HepG2 (cell line): ENCODE measurements around the gene HOXC11. TPM values are rescaled to one million over a fixed set of nuclear protein-coding genes. Genes with fewer than 3 reads are reported as not detected.

Experiments
- ATAC-seq: fragments of 200-7000 bp; cut with Tn5 transposase; 3 replicates; pipeline ENCODE4 v1.9.1; 2020; ENCODE audit warnings: mild to moderate bottlenecking, moderate library complexity
- BruUV-seq: library from RNA; stranded (reverse); fragments of 400-500 nt; replicated peaks from 2 replicates; lab custom pipeline; 2021; lab: Mats Ljungman, UMichigan
- CTCF ChIA-PET: fragments of 300-600 bp; formaldehyde crosslinking; extraction: SDS; loops from one replicate; lab custom pipeline; 2021; ENCODE audit warnings: low total read pairs, inconsistent platforms, low intra/inter-chr PET ratio; lab: Yijun Ruan, JAX
- POLR2A ChIA-PET: fragments of 350-600 bp; sonication (Branson Sonifier 250); formaldehyde crosslinking; loops from one replicate; lab custom pipeline; 2020; ENCODE audit warnings: antibody characterized with exemption, inconsistent platforms; lab: Yijun Ruan, JAX
- DNase-seq: peaks from one replicate; pipeline ENCODE4 v3.0.0-alpha.2; 2015; ENCODE audit warnings: low spot score
- FAIRE-seq: peaks from 3 replicates; lab custom pipeline; 2011; peaks lifted over from hg19 to GRCh38; lab: Jason Lieb, UNC
- H2AFZ ChIP-seq: one replicate; pipeline ENCODE4 v1.6.1; 2011; ENCODE audit warnings: low read length, inconsistent platforms
- H3K27ac ChIP-seq: fragments of 300-600 bp; 3 replicates; pipeline ENCODE4 v1.8.0; 2011; ENCODE audit warnings: mixed run types, mild to moderate bottlenecking, mixed read lengths, low read length, inconsistent platforms; ENCODE audit not compliant: insufficient read depth; ENCODE audit errors: extremely low read length
- H3K27me3 ChIP-seq, 2 experiments: fragments of 200-600 bp in 1 of 2; 2 replicates in 1 of 2; 3 replicates in 1 of 2; pipeline versions ENCODE4 v1.6.0 to v1.8.0; 2011; ENCODE audit warnings: low read length in 2 of 2, mild to moderate bottlenecking in 2 of 2, moderate library complexity in 2 of 2, inconsistent platforms in 1 of 2; ENCODE audit not compliant: insufficient read depth in 2 of 2, control insufficient read depth in 1 of 2
- H3K36me3 ChIP-seq, 2 experiments: fragments of 200-600 bp in 1 of 2; replicated peaks in 1 of 2; 2 replicates in 1 of 2; 3 replicates in 1 of 2; pipeline versions ENCODE4 v1.5.1 to v1.8.0; 2011; ENCODE audit warnings: low read length in 2 of 2, inconsistent platforms in 1 of 2; ENCODE audit not compliant: insufficient read depth in 2 of 2, control insufficient read depth in 1 of 2
- H3K4me1 ChIP-seq: 2 replicates; pipeline ENCODE4 v1.5.1; 2012; ENCODE audit warnings: low read length, inconsistent platforms; ENCODE audit not compliant: insufficient read depth
- H3K4me2 ChIP-seq: 2 replicates; pipeline ENCODE4 v1.6.0; 2011; ENCODE audit warnings: low read depth, low read length, inconsistent platforms
- H3K4me3 ChIP-seq, 3 experiments: fragments of 200-600 bp in 1 of 3; sonication (generic), shearing (Covaris generic) in 1 of 3; replicated peaks in 1 of 3; 2 replicates each; pipeline ENCODE4 v1.5.1; 2011 to 2016; ENCODE audit warnings: low read length in 3 of 3, inconsistent platforms in 2 of 3, low read depth in 2 of 3, mild to moderate bottlenecking in 2 of 3, control low read depth in 1 of 3, mixed read lengths in 1 of 3; ENCODE audit not compliant: insufficient read depth in 1 of 3
- H3K79me2 ChIP-seq: one replicate; pipeline ENCODE4 v1.6.1; 2011; ENCODE audit warnings: low read length, inconsistent platforms; ENCODE audit not compliant: insufficient read depth
- H3K9ac ChIP-seq: 2 replicates; pipeline ENCODE4 v1.6.0; 2011; ENCODE audit warnings: mild to moderate bottlenecking, low read depth, low read length, inconsistent platforms; ENCODE audit not compliant: insufficient read depth
- H3K9me3 ChIP-seq: 2 replicates; pipeline ENCODE4 v1.5.1; 2012; ENCODE audit warnings: mild to moderate bottlenecking, low read length
- H4K20me1 ChIP-seq: 2 replicates; pipeline ENCODE4 v1.6.0; 2011; ENCODE audit warnings: inconsistent platforms, mild to moderate bottlenecking, low read length, moderate library complexity; ENCODE audit not compliant: insufficient read depth
- BHLHE40 ChIP-seq: IDR thresholded peaks from 2 replicates; pipeline ENCODE4 v1.6.1; 2011; ENCODE audit warnings: low read length, improper control_type of control experiment
- KLF13 ChIP-seq: sonication (generic); formaldehyde crosslinking; IDR thresholded peaks from 2 replicates; pipeline ENCODE4 v1.4.0; 2020; ENCODE audit warnings: mild to moderate bottlenecking, missing genetic modification reagents
- MTF2 ChIP-seq: sonication (generic); formaldehyde crosslinking; IDR thresholded peaks from 2 replicates; pipeline ENCODE4 v1.5.0; 2020; ENCODE audit warnings: missing genetic modification reagents, borderline replicate concordance
- NR2F6 ChIP-seq, 2 experiments: IDR thresholded peaks; 2 replicates each; pipeline ENCODE4 v1.6.1; 2016; ENCODE audit warnings: antibody characterized with exemption in 1 of 2, mild to moderate bottlenecking in 1 of 2
- RAD51 ChIP-seq: fragments of 450-650 bp; IDR thresholded peaks from 2 replicates; pipeline ENCODE4 v1.6.1; 2016; ENCODE audit warnings: borderline replicate concordance
- SRY ChIP-seq: sonication (generic); formaldehyde crosslinking; IDR thresholded peaks from 2 replicates; pipeline ENCODE4 v1.8.0; 2022; ENCODE audit warnings: mild to moderate bottlenecking, missing genetic modification reagents
- ZFP91 ChIP-seq: sonication (generic); formaldehyde crosslinking; IDR thresholded peaks from 2 replicates; pipeline ENCODE4 v1.9.0; 2022; ENCODE audit warnings: missing genetic modification reagents, mild to moderate bottlenecking, borderline replicate concordance
- ZNF761 ChIP-seq: sonication (generic); formaldehyde crosslinking; conservative IDR thresholded peaks from 2 replicates; pipeline ENCODE4 v1.4.0; 2020; ENCODE audit warnings: mild to moderate bottlenecking, missing genetic modification reagents
- WGBS: methylation state at CpG from one replicate; pipeline ENCODE4 v1.1.6; 2017; ENCODE audit warnings: low lambda C conversion rate; 5-methylcytosine and 5-hydroxymethylcytosine counted together
- in situ Hi-C: cut with HindIII; loops from 2 replicates; pipeline ENCODE4 v1.10.0; 2017; ENCODE audit warnings: low pct_unique_long_range_greater_than_20kb; ENCODE audit not compliant: extremely low pct_ligation_motif_present
- intact Hi-C: fragments of 100-400 bp; cut with micrococcal nuclease; formaldehyde crosslinking; loops from one replicate; pipeline ENCODE4 v1.10.0; 2022; ENCODE audit not compliant: unreplicated experiment
- polyA plus RNA-seq, 8 experiments: library from polyadenylated mRNA; depleted of rRNA in 3 of 8; stranded (reverse) in 7 of 8; unstranded in 1 of 8; fragments of >200 nt; fragmentation: Illumina TruSeq in 4 of 8; extraction: Trizol in 4 of 8; gene quantifications; 2 replicates each; pipeline versions ENCODE4 v1.2.1 to v1.2.3, GENCODE V29; 2011 to 2016; ENCODE audit warnings: low read depth in 4 of 8, missing spikeins in 1 of 8, mixed read lengths in 1 of 8; ENCODE audit not compliant: insufficient read depth in 1 of 8
- total RNA-seq, 5 experiments: library from RNA; depleted of rRNA; stranded (reverse); fragments of >200 nt; fragmentation: Illumina TruSeq; extraction: Trizol; gene quantifications; 2 replicates each; pipeline ENCODE4 v1.2.3, GENCODE V29; 2016; ENCODE audit warnings: low read depth in 1 of 5
- TF ChIP-seq, protein P1 (sequence below): sonication (generic); formaldehyde crosslinking; IDR thresholded peaks from 2 replicates; pipeline ENCODE4 v1.8.1; 2023; ENCODE audit warnings: mild to moderate bottlenecking, moderate library complexity, missing genetic modification reagents

Gene HOXC11
- total and polyA plus RNA-seq, 2 of the 13 experiments (the other 11 are each of a cell fraction or from before 2014, with no cell fraction given), result not detected

- intact Hi-C loops, result no loop called here
- no peak for DNase-seq
- H3K9ac ChIP-seq, result no peak overlapping the region
Observed at GRCh38 chr12:53937596-53938325, 35.2 kb upstream of the HOXC11 start.

DNA sequence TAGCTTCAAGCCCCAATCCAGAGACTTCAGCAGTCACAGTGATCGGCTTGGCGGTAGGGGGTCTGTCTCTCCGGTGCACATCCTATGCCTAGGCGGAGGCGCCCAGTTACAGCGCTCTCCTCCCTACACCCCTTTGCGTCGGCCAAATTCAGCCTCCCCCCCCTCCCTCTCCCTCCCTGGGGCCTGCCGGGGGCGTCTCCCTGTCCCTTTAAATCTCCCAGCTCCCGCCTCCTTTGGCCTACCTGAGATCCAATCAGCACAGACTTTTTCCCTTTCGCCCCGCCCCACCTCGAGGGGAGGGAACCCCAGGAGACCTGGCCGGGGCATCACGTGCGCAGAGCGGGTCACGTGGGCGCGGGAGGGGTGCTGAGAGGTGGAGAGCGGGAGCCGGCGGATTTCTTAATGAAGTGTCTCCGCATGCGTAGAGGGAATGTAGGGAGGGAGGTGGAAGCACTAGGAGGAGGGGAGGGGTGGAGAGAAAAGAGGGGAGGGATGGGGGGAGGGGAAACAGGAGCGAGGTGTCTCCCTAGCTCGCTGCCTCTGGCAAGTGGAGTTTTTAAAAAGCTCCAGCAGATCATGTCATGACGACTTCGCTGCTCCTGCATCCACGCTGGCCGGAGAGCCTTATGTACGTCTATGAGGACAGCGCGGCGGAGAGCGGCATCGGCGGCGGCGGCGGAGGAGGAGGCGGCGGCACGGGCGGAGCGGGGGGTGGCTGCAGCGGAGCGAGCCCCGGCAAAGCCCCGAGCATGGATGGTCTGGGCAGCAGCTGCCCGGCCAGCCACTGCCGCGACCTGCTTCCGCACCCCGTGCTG is 34.4 kb upstream of the HOXC11 start, which contains the start of gene HOXC13:
HOXC13 (plus strand) TSS at position 506 of the 815 bp plus-strand sequence; CDS start at position 582, 76 bp downstream.
- ChIA-PET CTCF (no interaction called here), POLR2A (no interaction called here)
- WGBS, result 48% methylated on average over 42 of the region's 56 CpGs
- FAIRE-seq (no peak), ATAC-seq (peak; percentile 23; the same call in 1 of the 3 replicates), DNase-seq (peak; percentile 33)
- no peaks in the 10 kb centered on the region for H3K79me2 ChIP-seq
- H3K9ac ChIP-seq, result no peak within 1 kb of the TSS
- H3K27me3 ChIP-seq, result peaks cover 7 to 87% of the 10 kb centered on the region in 2 experiments; a peak in 4 of 5 replicates
- peak within 1 kb of the TSS; percentile 36; the same call in 1 of the 2 replicates for H3K4me2 ChIP-seq
- H4K20me1 ChIP-seq, result no peaks in the 10 kb centered on the region
- intact Hi-C loops (no loop called here), in situ Hi-C loops (loop anchor here (25.0 kb wide), 1 partner anchor 151 kb away; no protein-coding TSS in a partner anchor)
- H2AFZ ChIP-seq, result no peak within 1 kb of the TSS
- no peaks in the 10 kb centered on the region for H3K4me1 ChIP-seq
- no peaks in the 10 kb centered on the region for H3K9me3 ChIP-seq
- no peak within 1 kb of the TSS for H3K4me3 ChIP-seq
- no peaks in the 10 kb centered on the region for H3K36me3 ChIP-seq
- no TSS peak for BruUV-seq
- no peak within 1 kb of the TSS for H3K27ac ChIP-seq
- peak; percentile 72 for TF ChIP-seq RAD51
- no peak for TF ChIP-seq NR2F6 (IDR thresholded peaks at IDR 0.05)
- no peak for TF ChIP-seq NR2F6 (CRISPR knock-in tag; IDR thresholded peaks at IDR 0.05)
- peak; percentile 92 for TF ChIP-seq ZFP91 (CRISPR knock-in tag)
- TF ChIP-seq SRY, result no peak
- peak; percentile 36 for TF ChIP-seq BHLHE40
- no peak for TF ChIP-seq MTF2 (CRISPR knock-in tag)
- TF ChIP-seq, protein P1, sequence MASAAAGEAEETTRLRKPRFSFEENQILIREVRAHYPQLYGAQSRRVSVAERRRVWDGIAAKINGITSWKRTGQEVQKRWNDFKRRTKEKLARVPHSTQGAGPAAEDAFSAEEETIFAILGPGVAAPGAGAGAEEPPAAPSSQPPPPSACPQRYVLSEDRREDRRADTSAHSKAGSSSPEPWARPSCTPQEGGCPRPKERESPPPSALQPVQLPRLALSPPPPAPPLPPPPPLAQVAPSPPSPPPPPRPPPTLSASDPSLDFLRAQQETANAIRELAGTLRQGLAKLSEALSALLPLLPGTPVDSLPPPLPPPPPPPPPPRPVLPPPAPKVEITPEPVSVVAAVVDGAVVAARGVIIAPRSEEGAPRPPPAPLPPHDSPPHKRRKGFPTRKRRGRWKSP, result no peak
- TF ChIP-seq ZNF761 (CRISPR knock-in tag), result no peak

More at GRCh38 chr12:53937596-53938325, 35.2 kb upstream of the HOXC11 start:
- FAIRE-seq, result no peak
- ATAC-seq, result no peak
- WGBS, result 41% methylated on average over 23 of the region's 23 CpGs
- ChIA-PET POLR2A (no interaction called here), CTCF (no interaction called here)
- BruUV-seq, result no TSS peak
- TF ChIP-seq KLF13, result no peak
- H3K27me3 ChIP-seq, result peaks cover 7 to 91% of the 10 kb centered on the region in 2 experiments; a peak in 4 of 5 replicates
- no peaks in the 10 kb centered on the region for H3K9me3 ChIP-seq
- H3K4me1 ChIP-seq, result no peaks in the 10 kb centered on the region
- no peaks in the 10 kb centered on the region for H4K20me1 ChIP-seq
- H3K36me3 ChIP-seq, result no peaks in the 10 kb centered on the region
- no peak overlapping the region for H3K4me3 ChIP-seq
- no peak overlapping the region for H3K27ac ChIP-seq
- no peak overlapping the region for H3K4me2 ChIP-seq
- no peak overlapping the region for H2AFZ ChIP-seq
- in situ Hi-C loops, result loop anchor here (25.0 kb wide), 1 partner anchor 150 kb away; no protein-coding TSS in a partner anchor
- no peaks in the 10 kb centered on the region for H3K79me2 ChIP-seq
